ENCODE results near the gene ELOVL7.

DNA sequence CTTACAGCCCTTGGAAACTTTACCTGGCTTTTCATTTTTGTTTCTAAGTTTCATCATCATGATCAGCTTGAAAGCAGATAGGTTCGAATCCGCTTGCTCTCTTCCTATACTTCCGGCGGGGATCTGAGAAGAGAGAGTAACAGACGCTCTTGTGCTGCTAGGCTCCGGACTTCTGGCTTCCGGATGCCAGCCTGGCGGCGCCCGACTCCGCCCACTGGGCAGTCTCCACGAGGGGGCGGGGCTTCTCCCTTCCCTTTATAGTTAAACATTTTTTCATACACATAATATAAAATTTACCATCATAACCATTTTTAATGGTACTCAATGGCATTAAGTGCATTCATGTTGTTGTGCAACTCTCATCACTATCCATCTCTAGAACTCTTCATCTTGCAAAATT, 49.5 kb upstream of the ELOVL7 start:
- TF ChIP-seq, protein P1, sequence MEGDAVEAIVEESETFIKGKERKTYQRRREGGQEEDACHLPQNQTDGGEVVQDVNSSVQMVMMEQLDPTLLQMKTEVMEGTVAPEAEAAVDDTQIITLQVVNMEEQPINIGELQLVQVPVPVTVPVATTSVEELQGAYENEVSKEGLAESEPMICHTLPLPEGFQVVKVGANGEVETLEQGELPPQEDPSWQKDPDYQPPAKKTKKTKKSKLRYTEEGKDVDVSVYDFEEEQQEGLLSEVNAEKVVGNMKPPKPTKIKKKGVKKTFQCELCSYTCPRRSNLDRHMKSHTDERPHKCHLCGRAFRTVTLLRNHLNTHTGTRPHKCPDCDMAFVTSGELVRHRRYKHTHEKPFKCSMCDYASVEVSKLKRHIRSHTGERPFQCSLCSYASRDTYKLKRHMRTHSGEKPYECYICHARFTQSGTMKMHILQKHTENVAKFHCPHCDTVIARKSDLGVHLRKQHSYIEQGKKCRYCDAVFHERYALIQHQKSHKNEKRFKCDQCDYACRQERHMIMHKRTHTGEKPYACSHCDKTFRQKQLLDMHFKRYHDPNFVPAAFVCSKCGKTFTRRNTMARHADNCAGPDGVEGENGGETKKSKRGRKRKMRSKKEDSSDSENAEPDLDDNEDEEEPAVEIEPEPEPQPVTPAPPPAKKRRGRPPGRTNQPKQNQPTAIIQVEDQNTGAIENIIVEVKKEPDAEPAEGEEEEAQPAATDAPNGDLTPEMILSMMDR (IDR thresholded peaks at IDR 0.05) = no peak
- TF ChIP-seq EP300 (IDR thresholded peaks at IDR 0.05) (no peak), POLR2A (IDR thresholded peaks at IDR 0.05) (no peak)

Measured in ovary (tissue), 3 donors.